H9 (cell line): ENCODE data around the gene KRT6C. TPM values are rescaled to one million over a fixed set of nuclear protein-coding genes. Genes with fewer than 3 reads are reported as not detected.

Experiments
- DNase-seq: peaks from one replicate; pipeline ENCODE4 v3.0.0-alpha.2; 2017
- H2AFZ ChIP-seq: one replicate; pipeline ENCODE4 v1.6.1; 2013; ENCODE audit warnings: mild to moderate bottlenecking, low read length, control low read depth, moderate library complexity
- H2AK5ac ChIP-seq: 2 replicates; pipeline ENCODE4 v1.6.1; 2013; ENCODE audit warnings: low read length, control low read depth, mixed read lengths; ENCODE audit not compliant: insufficient read length
- H2BK120ac ChIP-seq: one replicate; pipeline ENCODE4 v1.6.1; 2013; ENCODE audit warnings: low read depth, mild to moderate bottlenecking, low read length, control low read depth, inconsistent platforms; ENCODE audit not compliant: poor library complexity, severe bottlenecking
- H2BK12ac ChIP-seq: 2 replicates; pipeline ENCODE4 v1.6.1; 2013; ENCODE audit warnings: low read length, control low read depth, mixed read lengths, low read depth; ENCODE audit not compliant: insufficient read length
- H2BK15ac ChIP-seq: 2 replicates; pipeline ENCODE4 v1.6.1; 2013; ENCODE audit warnings: low read depth, low read length, control low read depth
- H2BK20ac ChIP-seq: one replicate; pipeline ENCODE4 v1.6.1; 2013; ENCODE audit warnings: low read depth, mild to moderate bottlenecking, low read length, control low read depth, inconsistent platforms; ENCODE audit not compliant: poor library complexity, severe bottlenecking
- H2BK5ac ChIP-seq: 2 replicates; pipeline ENCODE4 v1.6.1; 2013; ENCODE audit warnings: low read length, control low read depth, mixed read lengths; ENCODE audit not compliant: insufficient read length
- H3K14ac ChIP-seq: 2 replicates; pipeline ENCODE4 v1.6.1; 2013; ENCODE audit warnings: low read length, control low read depth; ENCODE audit not compliant: insufficient read depth
- H3K18ac ChIP-seq: 2 replicates; pipeline ENCODE4 v1.6.1; 2013; ENCODE audit warnings: low read depth, mild to moderate bottlenecking, mixed read lengths, low read length, control low read depth; ENCODE audit not compliant: insufficient read length
- H3K23ac ChIP-seq: 2 replicates; pipeline ENCODE4 v1.6.1; 2013; ENCODE audit warnings: low read length, control low read depth, mixed read lengths, low read depth; ENCODE audit not compliant: insufficient read length
- H3K23me2 ChIP-seq: 2 replicates; pipeline ENCODE4 v1.6.1; 2013; ENCODE audit warnings: low read depth, mild to moderate bottlenecking, mixed read lengths, low read length, control low read depth; ENCODE audit not compliant: insufficient read length, poor library complexity, severe bottlenecking
- H3K27ac ChIP-seq: 2 replicates; pipeline ENCODE4 v1.5.1; 2013; ENCODE audit warnings: low read length, control low read depth, mixed read lengths, low read depth; ENCODE audit not compliant: insufficient read length
- H3K27me3 ChIP-seq: 2 replicates; pipeline ENCODE4 v1.6.1; 2013; ENCODE audit warnings: low read length, control low read depth, inconsistent platforms; ENCODE audit not compliant: insufficient read depth
- H3K4ac ChIP-seq: 2 replicates; pipeline ENCODE4 v1.6.1; 2013; ENCODE audit warnings: low read depth, mild to moderate bottlenecking, control low read depth, inconsistent platforms, low read length, moderate library complexity
- H3K4me1 ChIP-seq: 2 replicates; pipeline ENCODE4 v1.6.1; 2013; ENCODE audit warnings: low read length, control low read depth, inconsistent platforms; ENCODE audit not compliant: insufficient read depth
- H3K4me2 ChIP-seq: 2 replicates; pipeline ENCODE4 v1.6.1; 2013; ENCODE audit warnings: low read length, control low read depth, mixed read lengths; ENCODE audit not compliant: insufficient read length, insufficient read depth
- H3K56ac ChIP-seq: 2 replicates; pipeline ENCODE4 v1.6.1; 2013; ENCODE audit warnings: low read depth, mild to moderate bottlenecking, mixed read lengths, low read length, control low read depth; ENCODE audit not compliant: insufficient read length
- H3K79me1 ChIP-seq: 2 replicates; pipeline ENCODE4 v1.6.1; 2013; ENCODE audit warnings: low read depth, mild to moderate bottlenecking, moderate library complexity, low read length, control low read depth, inconsistent platforms; ENCODE audit not compliant: insufficient read depth, poor library complexity, severe bottlenecking
- H3K79me2 ChIP-seq: 2 replicates; pipeline ENCODE4 v1.6.1; 2013; ENCODE audit warnings: low read length, control low read depth, inconsistent platforms; ENCODE audit not compliant: insufficient read depth
- H3K9ac ChIP-seq: 2 replicates; pipeline ENCODE4 v1.6.1; 2013; ENCODE audit warnings: low read length, control low read depth, mixed read lengths; ENCODE audit not compliant: insufficient read length; ENCODE audit errors: extremely low read depth
- H3K9me3 ChIP-seq: one replicate; pipeline ENCODE4 v1.6.1; 2013; ENCODE audit warnings: low read depth, low read length, inconsistent platforms; ENCODE audit not compliant: control insufficient read depth
- H3T11ph ChIP-seq: one replicate; pipeline ENCODE4 v1.6.1; 2013; ENCODE audit warnings: mild to moderate bottlenecking, low read length, control low read depth, inconsistent platforms
- H4K20me1 ChIP-seq: one replicate; pipeline ENCODE4 v1.6.1; 2013; ENCODE audit not compliant: control insufficient read depth, insufficient read length, insufficient read depth
- H4K5ac ChIP-seq: 2 replicates; pipeline ENCODE4 v1.6.1; 2013; ENCODE audit warnings: low read depth, mild to moderate bottlenecking, mixed read lengths, low read length, control low read depth; ENCODE audit not compliant: insufficient read length
- H4K8ac ChIP-seq: replicated peaks from 2 replicates; pipeline ENCODE4 v1.6.1; 2013; ENCODE audit warnings: low read length, control low read depth, mixed read lengths, low read depth; ENCODE audit not compliant: insufficient read length
- H4K91ac ChIP-seq: 2 replicates; pipeline ENCODE4 v1.6.1; 2013; ENCODE audit warnings: low read depth, mild to moderate bottlenecking, moderate library complexity, mixed read lengths, low read length, control low read depth; ENCODE audit not compliant: insufficient read length
- H3K27ac Mint-ChIP-seq, 3 experiments: 2 replicates in 2 of 3; 3 replicates in 1 of 3; pipeline ENCODE4 v1.8.0; 2020 to 2021; ENCODE audit warnings: mixed read lengths in 3 of 3, mild to moderate bottlenecking in 1 of 3, moderate library complexity in 1 of 3
- H3K27me3 Mint-ChIP-seq: 2 replicates; pipeline ENCODE4 v1.8.0; 2021; ENCODE audit warnings: low read depth, mild to moderate bottlenecking, moderate library complexity, mixed read lengths
- H3K36me3 Mint-ChIP-seq, 3 experiments: 2 replicates in 2 of 3; 3 replicates in 1 of 3; pipeline ENCODE4 v1.8.0; 2020 to 2021; ENCODE audit warnings: low read depth in 3 of 3, mixed read lengths in 3 of 3; ENCODE audit not compliant: insufficient read depth in 1 of 3
- H3K4me1 Mint-ChIP-seq, 2 experiments: 2 replicates each; pipeline ENCODE4 v1.8.0; 2020; ENCODE audit warnings: mixed read lengths in 2 of 2
- H3K4me3 Mint-ChIP-seq, 2 experiments: 2 replicates in 1 of 2; 3 replicates in 1 of 2; pipeline ENCODE4 v1.8.0; 2020 to 2021; ENCODE audit warnings: mild to moderate bottlenecking in 2 of 2, mixed read lengths in 2 of 2, moderate library complexity in 1 of 2
- H3K9me3 Mint-ChIP-seq, 2 experiments: 2 replicates in 1 of 2; 3 replicates in 1 of 2; pipeline ENCODE4 v1.8.0; 2020; ENCODE audit warnings: mild to moderate bottlenecking in 2 of 2, mixed read lengths in 2 of 2, moderate library complexity in 1 of 2
- CTCF ChIP-seq: fragments of 200-600 bp; sonication (generic); conservative IDR thresholded peaks from 3 replicates; pipeline ENCODE4 v1.8.0; 2021; ENCODE audit warnings: antibody characterized with exemption, mild to moderate bottlenecking
- WGBS: extraction: QIAGEN DNeasy Blood & Tissue Kit; methylation state at CpG from one replicate; pipeline ENCODE4 v1.1.7; 2013; ENCODE audit warnings: missing lambda C conversion rate, low lambda C conversion rate, mixed read lengths; ENCODE audit not compliant: insufficient read length; ENCODE audit errors: extremely low coverage; 5-methylcytosine and 5-hydroxymethylcytosine counted together
- total RNA-seq: library from RNA; stranded (reverse); gene quantifications from 2 replicates; pipeline ENCODE4 v1.2.1, GENCODE V29; 2021

KRT6C gene
- total RNA-seq, 1 experiment from 2014 or later = not detected

DNA sequence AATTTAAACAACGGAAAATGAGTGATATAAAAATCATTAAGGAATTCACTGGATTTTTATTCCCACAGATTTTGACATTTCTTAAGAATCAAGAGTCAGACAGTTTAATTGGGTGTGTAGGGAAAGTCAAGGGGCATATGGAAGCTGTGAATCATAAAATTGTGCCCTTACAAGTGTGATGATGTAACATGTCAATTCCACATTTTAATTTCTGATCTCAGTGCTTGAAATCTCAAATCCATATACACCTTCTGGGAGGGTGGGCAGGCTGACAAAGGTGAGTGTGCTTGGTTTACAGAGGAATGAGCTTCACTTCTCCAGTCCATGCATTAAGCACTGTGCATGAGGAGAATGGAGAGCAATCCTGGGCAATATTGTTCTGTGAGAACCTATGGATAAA, 20.5 kb upstream of the KRT6C start:
- Histone ChIP-seq H4K20me1 (no peaks in the 10 kb centered on the region), H2BK12ac (no peak overlapping the region), H3K79me2 (no peaks in the 10 kb centered on the region), H3K79me1 (no peaks in the 10 kb centered on the region), H3K4me2 (no peak overlapping the region), H2BK5ac (no peak overlapping the region), H4K91ac (no peak overlapping the region), H3K14ac (no peak overlapping the region), H3K9me3 (no peaks in the 10 kb centered on the region), H3K4ac (no peak overlapping the region), H3K27ac (no peak overlapping the region), H3K23ac (no peak overlapping the region), H3K4me1 (peaks cover 6% of the 10 kb centered on the region; the same call in 1 of the 2 replicates), H2BK15ac (no peak overlapping the region), H3K18ac (no peak overlapping the region), H2AFZ (no peak overlapping the region), H3K56ac (no peak overlapping the region), H4K8ac (no peak overlapping the region), H2BK20ac (no peak overlapping the region), H3K23me2 (no peaks in the 10 kb centered on the region), H2AK5ac (no peak overlapping the region), H3K9ac (no peak overlapping the region), H3K27me3 (no peaks in the 10 kb centered on the region), H4K5ac (no peak overlapping the region), H3T11ph (no peak overlapping the region), H2BK120ac (no peak overlapping the region)
- H3K27me3 Mint-ChIP-seq = peaks cover 29% of the 10 kb centered on the region
- H3K9me3 Mint-ChIP-seq = peaks cover 3 to 8% of the 10 kb centered on the region in 2 experiments; a peak in 4 of 5 replicates
- TF ChIP-seq CTCF = no peak
- no peak overlapping the region for H3K4me3 Mint-ChIP-seq
- H3K4me1 Mint-ChIP-seq = peaks cover 28 to 34% of the 10 kb centered on the region in 2 experiments
- WGBS = no CpG with 5 or more reads among the region's 1 CpG
- no peak overlapping the region for H3K27ac Mint-ChIP-seq
- no peaks in the 10 kb centered on the region; a peak in 2 of 7 replicates for H3K36me3 Mint-ChIP-seq
- DNase-seq = no peak
